Mesendoderm (in vitro differentiated cells): ENCODE measurements around the gene CD248.

ENCODE experiments used
- DNase-seq: peaks from one replicate; pipeline ENCODE4 v3.0.0; 2013
- H2AK5ac ChIP-seq: 2 replicates; pipeline ENCODE4 v1.6.1; 2013; ENCODE audit warnings: low read length, inconsistent platforms
- H2BK120ac ChIP-seq: 2 replicates; pipeline ENCODE4 v1.6.1; 2013; ENCODE audit warnings: low read depth, mild to moderate bottlenecking, low read length, moderate library complexity, mixed read lengths
- H2BK15ac ChIP-seq: replicated peaks from 2 replicates; pipeline ENCODE4 v1.6.1; 2013; ENCODE audit warnings: low read depth, mild to moderate bottlenecking, moderate library complexity
- H2BK5ac ChIP-seq: 2 replicates; pipeline ENCODE4 v1.6.1; 2013; ENCODE audit warnings: low read length, inconsistent platforms
- H3K18ac ChIP-seq: 2 replicates; pipeline ENCODE4 v1.6.1; 2013; ENCODE audit warnings: mild to moderate bottlenecking, low read length, mixed read lengths
- H3K23ac ChIP-seq: one replicate; pipeline ENCODE4 v1.6.1; 2013; ENCODE audit warnings: low read length
- H3K27ac ChIP-seq: 2 replicates; pipeline ENCODE4 v1.5.1; 2013; ENCODE audit warnings: low read depth, mild to moderate bottlenecking, inconsistent platforms, low read length, moderate library complexity
- H3K27me3 ChIP-seq: 2 replicates; pipeline ENCODE4 v1.6.1; 2013; ENCODE audit warnings: low read length, control low read depth, mild to moderate bottlenecking, inconsistent platforms; ENCODE audit not compliant: insufficient read depth, poor library complexity
- H3K36me3 ChIP-seq: 2 replicates; pipeline ENCODE4 v1.6.1; 2013; ENCODE audit warnings: low read length, inconsistent platforms; ENCODE audit not compliant: control insufficient read depth, insufficient read depth
- H3K4ac ChIP-seq: one replicate; pipeline ENCODE4 v1.6.1; 2013; ENCODE audit warnings: low read depth, mild to moderate bottlenecking, low read length, moderate library complexity
- H3K4me1 ChIP-seq: 2 replicates; pipeline ENCODE4 v1.6.1; 2013; ENCODE audit warnings: low read depth, low read length, inconsistent platforms; ENCODE audit not compliant: control insufficient read depth
- H3K4me2 ChIP-seq: 2 replicates; pipeline ENCODE4 v1.6.1; 2013; ENCODE audit warnings: low read length
- H3K4me3 ChIP-seq: 2 replicates; pipeline ENCODE4 v1.5.1; 2013; ENCODE audit warnings: mild to moderate bottlenecking, low read length
- H3K56ac ChIP-seq: one replicate; pipeline ENCODE4 v1.6.1; 2013; ENCODE audit warnings: low read length
- H3K79me1 ChIP-seq: 2 replicates; pipeline ENCODE4 v1.6.1; 2013; ENCODE audit warnings: low read length, inconsistent platforms
- H3K79me2 ChIP-seq: 2 replicates; pipeline ENCODE4 v1.6.1; 2013; ENCODE audit warnings: mild to moderate bottlenecking, low read length; ENCODE audit not compliant: control insufficient read depth, insufficient read depth
- H3K9ac ChIP-seq: 2 replicates; pipeline ENCODE4 v1.6.1; 2013; ENCODE audit warnings: low read length, inconsistent platforms
- H4K5ac ChIP-seq: one replicate; pipeline ENCODE4 v1.6.1; 2013; ENCODE audit warnings: low read length
- H4K8ac ChIP-seq: one replicate; pipeline ENCODE4 v1.6.1; 2013; ENCODE audit warnings: low read depth, mild to moderate bottlenecking, control low read depth, low read length, moderate library complexity
- WGBS: extraction: QIAGEN DNeasy Blood & Tissue Kit; methylation state at CpG from one replicate; pipeline ENCODE4 v1.1.7; 2013; ENCODE audit warnings: low lambda C conversion rate, missing lambda C conversion rate; ENCODE audit not compliant: insufficient coverage; ENCODE audit errors: extremely low coverage; 5-methylcytosine and 5-hydroxymethylcytosine counted together

CD248 gene

DNA sequence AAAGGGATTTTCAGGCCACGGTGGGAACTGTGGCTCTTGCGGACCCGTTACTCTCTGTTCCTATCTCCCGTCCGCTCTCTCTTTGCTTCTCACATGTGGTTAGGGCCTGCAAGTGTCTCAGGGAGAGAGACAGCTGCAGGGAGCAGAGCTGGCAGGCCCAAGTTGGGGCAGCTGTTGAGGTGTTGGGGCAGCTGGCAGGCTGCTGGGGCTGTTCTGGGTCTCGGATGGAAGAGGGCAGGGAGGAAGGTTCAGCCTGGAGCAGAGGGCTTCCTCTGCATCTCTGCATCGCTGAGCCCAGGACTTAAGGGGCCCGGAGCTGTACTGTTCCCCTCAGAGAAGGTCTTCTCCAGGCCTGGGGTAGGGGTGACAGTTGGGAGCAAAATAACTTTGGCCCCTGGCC is 41.4 kb downstream of the CD248 start:
- no peak overlapping the region for H4K5ac ChIP-seq
- no peaks in the 10 kb centered on the region for H3K4me1 ChIP-seq
- no peak overlapping the region for H2BK5ac ChIP-seq
- no peak overlapping the region for H4K8ac ChIP-seq
- H3K27me3 ChIP-seq, result no peaks in the 10 kb centered on the region
- no peak overlapping the region for H3K18ac ChIP-seq
- H2BK15ac ChIP-seq, result no peak overlapping the region
- H3K4me3 ChIP-seq, result no peak overlapping the region
- peaks cover 3% of the 10 kb centered on the region for H3K79me2 ChIP-seq
- H3K56ac ChIP-seq, result no peak overlapping the region
- H3K4ac ChIP-seq, result no peak overlapping the region
- H3K23ac ChIP-seq, result no peak overlapping the region
- H3K9ac ChIP-seq, result no peak overlapping the region
- no peak overlapping the region for H3K4me2 ChIP-seq
- peaks cover 13% of the 10 kb centered on the region for H3K36me3 ChIP-seq
- no CpG with 5 or more reads among the region's 8 CpGs for WGBS
- H3K79me1 ChIP-seq, result peaks cover 3% of the 10 kb centered on the region
- no peak overlapping the region for H2BK120ac ChIP-seq
- H2AK5ac ChIP-seq, result no peak overlapping the region
- no peak for DNase-seq
- no peak overlapping the region for H3K27ac ChIP-seq

DNA sequence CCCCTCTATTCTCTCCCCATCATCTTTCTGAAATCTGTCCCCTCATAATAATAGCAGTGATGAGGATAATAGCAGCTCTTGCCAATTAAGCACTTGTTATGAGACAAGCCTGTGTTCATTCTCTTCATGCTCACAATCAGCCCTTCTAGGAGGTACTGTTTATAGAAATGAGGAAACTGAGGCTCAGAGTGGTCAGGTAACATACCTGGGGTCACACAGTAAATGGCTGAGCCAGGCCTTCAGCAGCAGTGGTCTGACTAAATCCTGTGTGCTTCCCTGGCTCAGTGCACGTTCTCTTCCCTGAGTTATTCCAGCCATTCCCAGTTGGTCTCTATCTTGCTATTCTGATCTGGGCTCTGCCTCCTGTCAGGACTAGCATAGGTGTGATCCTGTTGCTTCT is 42.6 kb downstream of the CD248 start:
- H3K79me2 ChIP-seq, result peaks cover 6% of the 10 kb centered on the region
- H2BK5ac ChIP-seq, result no peak overlapping the region
- DNase-seq, result no peak
- no peak overlapping the region for H3K56ac ChIP-seq
- H3K23ac ChIP-seq, result no peak overlapping the region
- no peaks in the 10 kb centered on the region for H3K27me3 ChIP-seq
- H3K18ac ChIP-seq, result no peak overlapping the region
- peaks cover 13% of the 10 kb centered on the region for H3K36me3 ChIP-seq
- no peak overlapping the region for H3K9ac ChIP-seq
- H3K4me1 ChIP-seq, result no peaks in the 10 kb centered on the region
- no peak overlapping the region for H2BK15ac ChIP-seq
- WGBS, result no CpG with 5 or more reads among the region's 1 CpG
- H2AK5ac ChIP-seq, result no peak overlapping the region
- H3K4me2 ChIP-seq, result no peak overlapping the region
- H4K5ac ChIP-seq, result no peak overlapping the region
- no peak overlapping the region for H4K8ac ChIP-seq
- H2BK120ac ChIP-seq, result no peak overlapping the region
- H3K27ac ChIP-seq, result no peak overlapping the region
- H3K79me1 ChIP-seq, result peaks cover 6% of the 10 kb centered on the region
- no peak overlapping the region for H3K4ac ChIP-seq
- no peak overlapping the region for H3K4me3 ChIP-seq

DNA sequence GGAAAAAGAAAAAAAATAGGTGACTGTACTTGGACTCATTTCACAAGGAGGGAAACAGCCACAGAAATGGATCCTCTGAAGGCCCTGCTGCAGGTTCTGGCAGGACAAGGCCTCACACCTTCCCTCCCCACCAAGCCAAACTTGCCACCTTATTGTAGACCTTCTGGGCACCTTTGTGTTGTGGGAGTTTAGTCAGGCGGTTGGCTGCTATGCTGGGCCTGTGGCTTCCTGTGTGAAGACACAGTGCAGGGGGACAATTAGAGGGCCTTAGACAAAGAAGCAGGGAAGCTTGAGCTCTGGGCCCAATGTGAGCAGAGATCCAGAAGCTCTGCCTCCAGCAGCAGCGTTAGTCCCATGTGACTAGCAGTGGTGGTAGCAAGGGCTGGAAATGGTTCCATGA is 44.2 kb downstream of the CD248 start:
- no peak overlapping the region for H2BK15ac ChIP-seq
- H3K4me1 ChIP-seq, result no peaks in the 10 kb centered on the region
- no peak overlapping the region for H3K23ac ChIP-seq
- no peak for DNase-seq
- H3K9ac ChIP-seq, result no peak overlapping the region
- no peak overlapping the region for H3K27ac ChIP-seq
- no peak overlapping the region for H3K4ac ChIP-seq
- no peak overlapping the region for H3K4me2 ChIP-seq
- peaks cover 13% of the 10 kb centered on the region for H3K36me3 ChIP-seq
- no peak overlapping the region for H3K56ac ChIP-seq
- H4K5ac ChIP-seq, result no peak overlapping the region
- no peak overlapping the region for H2BK120ac ChIP-seq
- H2BK5ac ChIP-seq, result no peak overlapping the region
- H4K8ac ChIP-seq, result no peak overlapping the region
- H3K79me1 ChIP-seq, result peaks cover 6% of the 10 kb centered on the region
- no peaks in the 10 kb centered on the region for H3K27me3 ChIP-seq
- H3K18ac ChIP-seq, result no peak overlapping the region
- WGBS, result no CpG with 5 or more reads among the region's 2 CpGs
- H3K79me2 ChIP-seq, result peaks cover 6% of the 10 kb centered on the region
- no peak overlapping the region for H2AK5ac ChIP-seq
- no peak overlapping the region for H3K4me3 ChIP-seq

DNA sequence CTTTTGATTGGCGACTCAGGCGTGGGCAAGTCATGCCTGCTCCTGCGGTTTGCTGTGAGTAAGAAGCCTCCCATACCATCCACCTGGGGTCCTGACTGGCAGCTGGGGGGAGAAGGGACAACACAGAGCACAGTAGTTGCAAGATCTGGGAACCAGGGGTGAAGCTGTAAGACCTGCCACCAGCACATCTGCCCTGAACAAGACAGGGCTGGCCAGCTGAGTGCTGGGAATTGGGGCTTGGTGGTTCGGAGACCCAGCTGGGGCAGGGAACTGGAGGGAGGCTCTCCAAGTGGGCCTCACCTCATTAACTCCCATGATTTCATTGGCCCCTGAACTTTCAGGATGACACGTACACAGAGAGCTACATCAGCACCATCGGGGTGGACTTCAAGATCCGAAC is 45.0 kb downstream of the CD248 start:
- Histone ChIP-seq H3K27me3 (no peaks in the 10 kb centered on the region), H3K4ac (no peak overlapping the region), H3K27ac (no peak overlapping the region), H2AK5ac (no peak overlapping the region), H2BK5ac (no peak overlapping the region), H3K23ac (no peak overlapping the region), H3K4me1 (no peaks in the 10 kb centered on the region), H3K18ac (no peak overlapping the region), H3K4me2 (no peak overlapping the region), H3K36me3 (peaks cover 13% of the 10 kb centered on the region), H3K4me3 (no peak overlapping the region), H3K79me1 (peaks cover 6% of the 10 kb centered on the region), H4K8ac (no peak overlapping the region), H2BK15ac (no peak overlapping the region), H3K79me2 (peaks cover 6% of the 10 kb centered on the region), H3K9ac (no peak overlapping the region), H2BK120ac (no peak overlapping the region), H4K5ac (no peak overlapping the region), H3K56ac (no peak overlapping the region)
- WGBS, result no CpG with 5 or more reads among the region's 7 CpGs
- DNase-seq, result no peak

DNA sequence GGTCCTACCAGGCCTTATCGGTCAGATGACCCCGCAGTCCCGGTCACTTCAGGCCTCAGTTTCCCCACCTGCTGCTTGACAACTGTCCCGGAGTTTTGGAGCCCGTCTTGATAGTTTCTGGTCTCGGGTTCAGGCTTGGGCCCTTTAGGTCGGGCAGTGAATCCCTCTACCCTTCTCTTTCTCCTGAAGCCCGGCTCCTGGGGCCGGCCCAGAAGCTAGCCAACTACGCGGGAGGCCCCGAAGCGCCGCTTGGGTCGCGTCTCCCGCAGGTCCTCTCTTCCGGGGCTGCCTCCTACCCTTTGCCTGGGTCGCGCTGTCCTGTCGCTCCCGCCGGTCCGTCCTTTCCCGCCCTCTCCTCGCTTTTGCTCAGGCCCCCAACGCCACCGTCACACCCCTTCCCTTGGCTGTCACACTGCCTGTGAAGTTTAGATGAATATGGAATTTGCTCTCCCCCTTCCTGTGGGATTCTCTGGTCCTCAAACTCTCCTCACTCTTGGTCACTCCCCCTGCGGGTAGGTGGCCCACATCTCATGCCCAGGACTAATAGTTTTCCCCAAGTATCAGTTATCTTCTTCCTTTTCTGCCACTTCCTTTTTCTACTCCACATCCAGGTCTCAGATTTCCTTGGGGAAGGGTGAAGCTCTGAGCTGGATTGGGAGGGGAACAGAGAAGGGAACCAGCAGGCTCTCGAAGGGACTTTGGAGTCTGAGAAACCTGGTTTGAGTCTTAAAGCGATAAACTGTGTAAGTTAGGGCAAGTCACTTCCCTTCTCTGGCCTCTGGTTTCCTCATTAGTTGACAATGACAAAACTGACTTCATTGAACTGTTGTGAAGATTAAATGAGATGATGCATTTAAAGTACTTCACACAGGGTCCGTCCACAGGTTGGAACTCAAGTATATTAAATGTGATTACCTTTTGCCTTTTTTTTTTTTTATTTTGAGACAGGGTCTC is 47.6 kb downstream of the CD248 start:
- Histone ChIP-seq H3K9ac (peak overlapping the region; percentile 89), H2AK5ac (no peak overlapping the region), H2BK5ac (peak overlapping the region; percentile 43), H3K79me1 (peaks cover 6% of the 10 kb centered on the region), H3K4me2 (peak overlapping the region; percentile 96), H2BK15ac (no peak overlapping the region), H4K5ac (no peak overlapping the region), H3K23ac (no peak overlapping the region), H3K4ac (peak overlapping the region; percentile 87), H3K4me1 (no peaks in the 10 kb centered on the region), H3K27ac (peak overlapping the region; percentile 85), H3K79me2 (peaks cover 6% of the 10 kb centered on the region), H2BK120ac (peak overlapping the region; percentile 31), H3K36me3 (peaks cover 12% of the 10 kb centered on the region), H3K27me3 (no peaks in the 10 kb centered on the region), H3K4me3 (peak overlapping the region; percentile 74), H3K18ac (peak overlapping the region; percentile 92), H4K8ac (no peak overlapping the region), H3K56ac (peak overlapping the region; percentile 97)
- peak; percentile 90 for DNase-seq
- no CpG with 5 or more reads among the region's 32 CpGs for WGBS
